Activated T-cell treated with anti-CD3 and anti-CD28 coated beads, Interleukin-2, amount 50 U/mL, for 48 hours (primary cell): Measurements from ENCODE around the gene AOX1.
"Not testable (repeated sequence)": the region's sequence is repeated elsewhere in the genome, so short reads cannot be mapped to it uniquely, and the experiment has no call there.

ENCODE experiments used
- DNase-seq, 2 experiments: peaks; one replicate each; pipeline ENCODE4 v3.0.0-alpha.2; 2020

AOX1 gene

GRCh38 chr2:200670313-200670712 lies 84.5 kb downstream of the AOX1 start:
- no peak for DNase-seq

GRCh38 chr2:200670751-200671150 lies 84.9 kb downstream of the AOX1 start:
- no peak for DNase-seq

GRCh38 chr2:200673191-200673590 lies 87.4 kb downstream of the AOX1 start:
- DNase-seq, result no peak

GRCh38 chr2:200674837-200675236 lies 89.0 kb downstream of the AOX1 start:
- DNase-seq, result no peak

- no peak for DNase-seq
Observed at GRCh38 chr2:200677171-200677570, 91.4 kb downstream of the AOX1 start.

- DNase-seq, result no peak
Observed at GRCh38 chr2:200677721-200678532, 92.1 kb downstream of the AOX1 start.

GRCh38 chr2:200679127-200679526 lies 93.3 kb downstream of the AOX1 start:
- DNase-seq, result no peak

- no peak for DNase-seq
Observed at GRCh38 chr2:200679535-200679934, 93.7 kb downstream of the AOX1 start.

- DNase-seq, result no peak
Observed at GRCh38 chr2:200681697-200682096, 95.9 kb downstream of the AOX1 start.

- not testable (repeated sequence) for DNase-seq
Observed at GRCh38 chr2:200682407-200682806, 96.6 kb downstream of the AOX1 start.

- DNase-seq, result no peak
Observed at GRCh38 chr2:200687922-200688920, 102.4 kb downstream of the AOX1 start.

- DNase-seq, result no peak
Observed at GRCh38 chr2:200689115-200689514, 103.3 kb downstream of the AOX1 start.

GRCh38 chr2:200693836-200694470 lies 108.1 kb downstream of the AOX1 start:
- no peak for DNase-seq

- no peak for DNase-seq
Observed at GRCh38 chr2:200695191-200695590, 109.4 kb downstream of the AOX1 start.

GRCh38 chr2:200695601-200696000 lies 109.8 kb downstream of the AOX1 start:
- no peak for DNase-seq

- DNase-seq, result no peak
Observed at GRCh38 chr2:200698217-200698616, 112.4 kb downstream of the AOX1 start.

- no peak for DNase-seq
Observed at GRCh38 chr2:200699310-200699709, 113.5 kb downstream of the AOX1 start.

GRCh38 chr2:200700856-200701255 lies 115.0 kb downstream of the AOX1 start:
- DNase-seq, result no peak

GRCh38 chr2:200702044-200702443 lies 116.2 kb downstream of the AOX1 start:
- no peak for DNase-seq

- peak; percentile 71 to 76 for DNase-seq
Observed at GRCh38 chr2:200702646-200703118, 116.9 kb downstream of the AOX1 start.

- peak; percentile 48 for DNase-seq
Observed at GRCh38 chr2:200703127-200703925, 117.5 kb downstream of the AOX1 start.
